Esophagus mucosa (tissue), 1 donor: ENCODE data around the gene MSLN. TPM values are rescaled to one million over a fixed set of nuclear protein-coding genes. Genes with fewer than 3 reads are reported as not detected.

Source experiments
- ATAC-seq: fragments of 200-7000 bp; cut with Tn5 transposase; one replicate; pipeline ENCODE4 v1.9.1; 2020
- total RNA-seq: library from RNA; stranded (reverse); gene quantifications from one replicate; pipeline ENCODE4 v1.2.4, GENCODE V29; 2023
- donor health status: DM: yes; HTN: yes; CAD: no.

The MSLN gene
- total RNA-seq = 2.8 TPM

DNA sequence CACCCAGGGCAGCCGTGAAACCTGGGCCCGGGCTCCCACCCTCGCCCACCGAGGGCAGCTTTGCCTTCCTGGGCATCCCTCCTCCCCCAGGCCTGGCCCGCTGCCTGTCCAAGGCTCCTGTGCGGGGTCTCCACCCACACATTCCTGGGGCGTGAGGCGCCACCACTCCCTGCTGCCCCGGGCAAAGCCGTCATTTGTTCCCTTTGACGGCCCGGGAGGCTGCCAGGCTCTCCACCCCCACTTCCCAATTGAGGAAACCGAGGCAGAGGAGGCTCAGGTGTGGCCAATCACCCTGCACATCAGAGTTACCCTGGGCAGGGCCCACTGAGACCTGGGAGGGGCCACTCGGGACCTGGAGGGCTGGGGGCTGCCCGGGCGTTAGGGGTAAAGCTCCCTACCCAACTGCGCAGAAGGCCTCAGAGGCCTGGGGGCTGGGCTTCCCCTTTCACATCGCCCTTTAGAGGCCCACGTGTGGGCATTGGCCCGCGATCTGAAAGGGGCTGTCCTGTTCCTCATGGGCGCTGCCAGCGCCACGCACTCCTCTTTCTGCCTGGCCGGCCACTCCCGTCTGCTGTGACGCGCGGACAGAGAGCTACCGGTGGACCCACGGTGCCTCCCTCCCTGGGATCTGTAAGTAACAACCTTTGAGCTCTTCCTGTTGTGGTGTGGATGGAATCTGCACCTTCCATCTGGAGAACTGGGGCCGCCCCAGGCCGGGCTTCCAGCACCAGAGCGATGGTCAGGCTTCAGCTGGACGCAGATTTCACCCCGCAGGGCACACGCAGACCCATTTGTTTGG is at the start of gene MSLN:
MSLN (plus strand) TSS at position 190 of the 799 bp plus-strand sequence. CDS start 1,947 bp downstream, outside the sequence.
- peak; percentile 64 for ATAC-seq

DNA sequence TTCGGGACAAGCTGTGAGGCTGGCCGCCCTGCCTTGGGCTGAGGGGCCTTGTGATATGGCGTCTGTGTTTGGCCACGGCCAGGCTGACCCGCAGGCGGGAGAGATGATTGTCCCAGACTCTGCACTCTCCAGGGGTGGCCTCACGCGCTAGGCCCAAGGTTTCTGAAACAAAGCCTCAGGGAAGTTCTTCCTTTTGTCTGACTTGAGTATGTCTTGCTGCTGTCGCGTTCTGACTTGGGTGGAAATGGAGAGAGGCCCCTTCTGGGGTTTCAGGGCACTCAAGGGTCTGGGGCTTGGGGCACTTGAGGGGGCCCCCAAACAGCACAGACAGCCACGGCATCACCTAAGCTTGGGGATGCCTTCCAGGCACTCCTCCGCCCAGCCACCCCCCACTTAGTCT is 49.5 kb upstream of the MSLN start:
- no peak for ATAC-seq

DNA sequence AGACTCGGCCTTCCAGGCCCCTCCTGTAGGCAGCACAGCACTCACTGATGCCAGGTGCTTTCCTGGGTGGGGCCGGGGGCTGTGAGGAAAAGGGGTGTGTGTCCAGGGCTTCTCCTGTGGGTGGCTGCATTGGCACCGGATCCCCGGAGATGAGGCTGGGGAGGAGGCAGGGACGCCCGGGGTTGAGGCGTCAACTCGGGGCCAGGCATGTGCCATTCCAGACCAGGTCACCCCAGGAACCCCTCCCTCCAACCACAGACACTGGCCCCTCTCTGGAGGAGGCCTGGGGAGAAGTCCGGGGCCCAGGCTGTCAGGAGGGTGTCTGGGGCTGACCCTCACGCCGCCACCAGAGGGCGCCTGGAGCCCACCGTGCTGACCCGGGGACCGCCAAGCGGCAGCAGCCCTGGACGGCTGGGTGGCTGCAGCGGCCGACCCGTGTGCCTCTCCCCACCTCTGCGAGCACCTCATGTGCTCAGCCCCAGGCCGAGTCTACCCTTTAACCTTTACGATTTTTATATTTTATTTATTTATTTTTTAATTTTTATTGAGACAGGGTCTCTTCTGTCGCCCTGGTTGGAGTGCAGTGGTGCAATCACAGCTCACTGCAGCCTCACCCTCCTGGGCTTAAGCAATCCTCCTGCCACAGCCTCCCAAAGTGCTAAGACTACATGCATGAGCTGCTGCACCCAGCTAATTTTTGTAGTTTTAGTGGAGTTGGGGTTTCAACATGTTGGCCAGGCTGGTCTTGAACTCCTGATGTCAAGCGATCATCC is 48.8 kb upstream of the MSLN start:
- ATAC-seq = peak; percentile 48

DNA sequence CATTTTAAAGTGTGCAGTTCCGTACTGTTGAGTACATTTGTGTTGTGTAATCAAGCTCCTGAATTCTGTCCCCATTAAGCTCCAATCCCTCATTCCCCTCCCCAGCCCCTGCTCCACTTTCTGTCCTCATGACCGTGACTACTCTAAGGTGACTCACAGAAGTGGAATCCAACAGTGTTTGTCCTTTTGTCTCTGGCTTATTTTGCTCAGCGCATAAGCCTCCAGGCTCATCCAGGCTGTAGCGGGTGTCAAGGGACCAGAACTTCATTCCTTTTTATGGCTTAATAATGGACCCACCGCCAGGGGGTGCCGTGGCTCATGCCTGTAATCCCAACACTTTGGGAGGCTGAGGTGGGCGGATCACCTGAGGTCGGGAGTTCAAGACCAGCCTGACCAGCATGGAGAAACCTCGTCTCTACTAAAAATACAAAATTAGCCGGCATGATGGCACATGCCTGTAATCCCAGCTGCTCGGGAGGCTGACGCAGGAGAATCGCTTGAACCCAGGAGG is 47.7 kb upstream of the MSLN start:
- ATAC-seq = peak; percentile 28

DNA sequence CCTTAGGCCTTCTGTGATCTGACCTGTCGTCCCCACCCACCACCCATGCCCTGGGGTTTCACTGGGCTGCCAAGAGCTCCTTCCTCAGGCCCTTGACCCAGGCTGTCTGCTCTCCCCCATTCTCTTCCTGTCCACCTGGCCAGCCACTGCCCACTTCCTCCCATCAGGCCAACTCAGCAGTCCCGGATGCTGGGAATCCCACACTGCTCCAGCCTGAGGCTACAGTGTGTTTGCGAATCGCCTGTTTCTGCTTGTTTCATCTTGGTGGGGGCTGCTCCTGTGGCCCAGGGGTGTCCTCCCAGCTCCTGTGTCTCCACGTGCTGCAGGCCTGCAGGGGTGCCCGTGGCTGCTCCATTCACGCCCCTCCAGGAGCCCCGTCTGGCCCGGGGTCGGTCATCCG is 46.5 kb upstream of the MSLN start:
- no peak for ATAC-seq

DNA sequence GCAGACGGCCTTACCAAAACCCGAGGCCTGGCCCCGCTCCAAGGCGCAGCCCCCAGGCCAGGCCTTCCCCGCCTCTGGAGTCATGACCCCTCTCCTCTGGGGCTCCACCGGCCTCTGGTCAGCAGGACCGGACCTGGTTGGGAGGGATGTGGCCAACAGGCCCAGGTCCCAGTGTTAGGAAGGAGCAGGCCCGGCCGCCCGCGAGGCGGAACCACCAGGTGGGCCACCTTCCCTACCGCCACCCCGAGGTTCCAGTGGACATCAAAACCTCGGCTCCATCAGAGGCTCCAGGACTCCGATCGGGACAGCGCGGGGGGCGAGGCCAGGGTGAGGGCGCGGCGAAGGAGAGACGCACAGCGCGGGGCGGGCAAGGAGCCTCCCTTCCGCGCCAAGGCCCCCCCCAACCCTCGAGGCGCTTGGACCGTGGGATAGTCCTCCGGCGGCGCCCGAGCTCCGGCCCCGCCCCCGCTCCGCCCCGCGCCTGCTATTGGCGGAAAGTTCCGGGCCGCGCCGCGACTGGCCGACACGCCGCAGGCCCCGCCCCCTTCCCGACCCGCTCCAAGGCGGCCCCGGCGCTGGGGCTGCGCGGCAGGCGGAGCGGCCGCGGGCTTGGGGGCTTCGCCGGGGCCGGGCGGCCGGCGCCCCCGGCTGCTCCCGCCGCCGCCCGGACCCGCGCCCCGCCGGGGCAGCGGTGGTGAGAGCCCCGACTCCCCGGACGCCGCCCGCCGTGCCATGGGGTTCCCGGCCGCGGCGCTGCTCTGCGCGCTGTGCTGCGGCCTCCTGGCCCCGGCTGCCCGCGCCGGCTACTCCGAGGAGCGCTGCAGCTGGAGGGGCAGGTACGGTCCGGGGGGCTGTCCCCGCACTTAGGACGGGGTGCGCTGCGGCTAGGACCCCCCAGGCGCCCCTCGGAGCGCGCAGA is 45.7 kb upstream of the MSLN start, which contains the start of gene METRN:
METRN (plus strand) TSS at position 561 of the 919 bp plus-strand sequence; CDS start at position 733, 172 bp downstream.
- peak; percentile 65 for ATAC-seq

DNA sequence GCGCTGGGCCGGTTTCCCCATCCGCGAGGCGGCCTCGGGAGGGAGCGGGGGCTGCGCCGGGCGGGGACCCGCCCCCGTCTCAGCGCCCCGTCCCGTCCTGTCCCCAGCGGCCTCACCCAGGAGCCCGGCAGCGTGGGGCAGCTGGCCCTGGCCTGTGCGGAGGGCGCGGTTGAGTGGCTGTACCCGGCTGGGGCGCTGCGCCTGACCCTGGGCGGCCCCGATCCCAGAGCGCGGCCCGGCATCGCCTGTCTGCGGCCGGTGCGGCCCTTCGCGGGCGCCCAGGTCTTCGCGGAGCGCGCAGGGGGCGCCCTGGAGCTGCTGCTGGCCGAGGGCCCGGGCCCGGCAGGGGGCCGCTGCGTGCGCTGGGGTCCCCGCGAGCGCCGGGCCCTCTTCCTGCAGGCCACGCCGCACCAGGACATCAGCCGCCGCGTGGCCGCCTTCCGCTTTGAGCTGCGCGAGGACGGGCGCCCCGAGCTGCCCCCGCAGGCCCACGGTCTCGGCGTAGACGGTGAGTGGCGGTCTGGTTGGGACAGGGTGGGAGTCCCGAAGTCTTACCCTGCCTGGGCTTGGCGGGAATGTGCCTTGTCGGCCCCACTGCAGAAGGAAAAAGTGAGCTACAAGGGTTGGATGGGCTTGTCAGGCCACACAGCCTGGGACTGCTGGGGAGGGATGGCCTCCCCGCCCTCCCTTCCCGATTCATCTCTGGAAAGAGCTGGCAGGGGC is 44.9 kb upstream of the MSLN start:
- ATAC-seq = no peak

DNA sequence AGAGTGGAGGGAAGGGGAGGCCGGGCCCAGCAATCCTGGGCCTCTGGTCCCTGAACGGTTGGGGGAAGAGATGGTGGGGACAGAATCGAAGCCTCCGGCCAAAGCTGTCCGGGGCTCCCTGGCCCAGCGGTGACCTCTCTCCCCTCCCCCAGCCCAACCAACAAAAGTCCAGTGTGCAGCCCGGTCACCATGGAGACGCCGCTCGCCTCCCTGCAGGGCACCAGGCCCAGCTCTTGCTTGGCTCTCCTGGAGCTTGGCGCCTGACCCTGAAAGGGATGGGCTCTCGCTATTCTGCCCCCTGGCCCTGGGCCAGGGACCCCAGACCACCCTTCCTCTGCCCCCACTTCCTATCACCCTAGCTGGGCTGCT is 44.4 kb upstream of the MSLN start:
- ATAC-seq = no peak

DNA sequence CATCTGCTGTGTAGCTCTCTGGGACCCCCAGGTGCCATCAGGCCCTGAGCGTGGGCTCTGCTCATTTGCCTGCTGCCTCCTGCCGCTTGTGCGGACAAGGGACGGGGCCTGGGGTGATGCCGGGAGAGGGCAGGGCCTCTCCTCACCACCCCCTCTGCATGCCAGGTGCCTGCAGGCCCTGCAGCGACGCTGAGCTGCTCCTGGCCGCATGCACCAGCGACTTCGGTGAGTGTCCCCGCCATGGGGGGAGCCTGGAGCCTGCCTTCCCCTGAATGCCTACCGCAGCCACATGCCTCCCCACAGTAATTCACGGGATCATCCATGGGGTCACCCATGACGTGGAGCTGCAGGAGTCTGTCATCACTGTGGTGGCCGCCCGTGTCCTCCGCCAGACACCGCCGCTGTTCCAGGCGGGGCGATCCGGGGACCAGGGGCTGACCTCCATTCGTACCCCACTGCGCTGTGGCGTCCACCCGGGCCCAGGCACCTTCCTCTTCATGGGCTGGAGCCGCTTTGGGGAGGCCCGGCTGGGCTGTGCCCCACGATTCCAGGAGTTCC is 43.7 kb upstream of the MSLN start:
- ATAC-seq = no peak

DNA sequence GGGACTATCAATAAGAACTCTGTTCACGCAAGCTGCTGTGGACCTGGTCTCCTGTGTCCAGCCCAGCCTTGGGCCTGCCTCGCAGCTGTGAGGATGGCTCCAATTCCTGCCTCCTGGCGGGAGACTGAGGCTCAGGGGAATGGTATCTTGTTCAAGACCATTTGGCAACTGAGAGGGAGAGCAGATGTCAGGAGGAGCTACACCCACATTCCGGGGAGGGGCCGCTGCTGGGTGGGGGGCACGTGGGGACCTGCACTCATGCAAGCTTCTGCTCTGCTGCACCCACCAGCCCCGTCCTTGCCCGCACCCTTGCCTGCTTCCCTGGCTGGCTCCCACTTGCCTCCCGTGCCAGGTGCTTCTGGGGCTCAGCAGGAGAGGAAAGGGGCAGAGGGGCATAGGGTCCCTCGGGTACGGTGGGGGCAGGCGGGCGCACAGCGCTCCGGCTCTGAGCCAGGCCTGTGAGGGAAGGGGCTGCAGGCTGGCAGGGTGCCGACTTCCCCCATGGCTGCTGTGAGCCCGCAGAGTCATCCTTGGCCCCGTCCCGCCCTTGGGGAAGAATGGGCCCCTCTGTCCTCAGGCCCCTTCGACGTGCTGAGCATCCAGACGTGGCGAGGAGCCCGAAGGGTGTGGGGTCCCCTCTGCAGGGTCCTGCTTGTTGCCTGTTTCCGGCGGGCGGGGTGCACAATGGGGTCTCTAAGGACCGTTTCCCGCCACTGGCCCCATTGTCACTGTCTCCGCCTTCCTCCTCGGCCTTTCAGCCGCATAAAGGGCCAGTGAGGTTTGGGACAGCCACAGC is 42.9 kb upstream of the MSLN start:
- no peak for ATAC-seq

DNA sequence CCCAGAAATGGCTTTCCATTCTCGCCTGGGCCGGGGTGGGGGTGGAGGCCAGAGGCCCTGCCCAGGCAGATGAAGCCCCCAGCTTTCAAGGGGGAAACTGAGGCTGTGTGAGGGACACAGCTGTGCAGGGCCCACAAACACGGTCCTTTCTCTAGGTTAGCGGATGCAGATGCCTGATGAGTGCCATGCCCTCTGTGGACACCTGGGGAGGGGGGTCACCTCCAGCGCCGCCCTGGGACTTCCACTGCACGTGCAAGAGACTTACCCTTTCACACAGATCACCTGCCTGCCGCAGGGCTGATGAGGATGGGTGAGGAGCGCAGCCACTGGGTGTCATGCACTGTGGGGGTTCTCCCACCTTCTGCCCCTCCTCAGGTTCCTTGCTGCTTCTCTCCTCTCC is 42.1 kb upstream of the MSLN start:
- no peak for ATAC-seq

DNA sequence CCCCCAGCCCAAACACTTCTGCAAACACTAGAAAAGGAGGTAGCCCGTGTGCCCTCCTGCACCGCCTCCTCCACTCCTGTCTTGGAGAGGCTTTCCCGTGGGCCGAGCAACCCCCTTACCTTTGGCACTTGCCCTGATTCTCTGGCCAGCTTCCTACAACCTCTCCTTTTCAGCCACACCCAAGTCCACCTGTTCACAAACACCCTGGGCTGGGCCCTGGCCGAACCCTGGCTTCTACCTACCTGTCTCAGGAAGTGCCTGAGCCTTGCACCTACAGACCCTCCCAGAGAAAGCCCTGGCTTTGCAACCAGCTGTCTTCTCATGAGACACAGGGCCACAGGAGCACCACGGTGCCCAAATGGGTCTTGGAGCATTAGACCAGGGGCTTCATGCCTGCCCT is 41.6 kb upstream of the MSLN start:
- ATAC-seq = no peak

DNA sequence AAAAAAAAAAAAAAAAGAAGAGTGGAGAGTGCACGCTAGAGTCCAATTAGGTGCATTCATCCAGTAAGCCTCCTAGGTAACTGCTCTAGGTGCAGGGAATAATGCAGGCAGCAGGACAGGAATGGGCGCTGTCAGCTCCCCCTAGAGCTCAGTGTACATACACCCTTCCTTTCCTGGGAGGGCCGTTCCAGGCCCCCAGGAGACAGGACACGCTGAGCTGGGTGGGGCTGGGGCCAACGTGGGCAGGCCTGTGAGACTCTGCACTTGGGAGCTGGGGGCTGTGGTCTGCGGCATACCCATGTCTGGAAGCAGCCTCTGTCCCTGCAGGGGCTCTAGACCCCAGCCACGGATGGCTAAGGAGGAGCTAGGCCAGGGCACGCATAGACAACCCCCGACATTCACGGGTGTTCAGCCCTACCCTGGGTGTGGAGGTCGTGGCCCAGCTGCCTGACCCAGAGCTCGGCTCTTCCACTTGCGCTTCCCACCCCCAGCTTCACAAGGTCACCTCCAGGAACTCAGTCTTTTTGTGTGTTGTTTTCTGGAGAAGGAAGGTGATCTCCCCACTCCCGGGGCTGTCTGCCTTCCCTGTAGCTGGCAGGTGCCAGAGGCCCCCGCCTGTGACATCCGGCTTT is 40.6 kb upstream of the MSLN start:
- ATAC-seq = no peak

DNA sequence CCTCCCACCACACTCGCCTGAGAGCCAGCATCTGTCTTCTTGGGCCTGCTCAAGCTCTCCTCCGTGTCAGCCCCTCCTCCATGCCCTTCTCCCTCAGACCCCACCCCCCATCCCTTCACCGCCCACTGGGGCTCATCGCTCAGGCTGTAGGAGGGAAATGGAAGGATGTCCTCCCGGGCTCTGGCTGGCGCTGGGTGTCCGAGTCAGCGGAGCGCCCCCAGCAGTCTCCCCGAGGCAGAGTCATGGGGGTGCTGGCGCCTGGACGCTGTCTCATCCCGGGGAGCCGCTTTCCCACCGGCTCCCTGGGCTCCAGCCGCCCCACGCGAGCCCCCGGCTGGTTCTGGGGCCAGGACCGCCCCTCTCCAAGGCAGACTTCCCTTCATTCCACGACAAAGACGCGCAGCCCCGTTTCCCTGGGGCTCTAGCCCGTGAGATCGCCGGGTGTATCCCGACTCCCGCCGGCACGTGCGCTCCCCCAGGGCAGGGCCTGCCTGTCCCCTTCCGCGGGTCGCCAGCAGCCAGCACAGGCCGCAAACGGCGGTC is 40.0 kb upstream of the MSLN start:
- ATAC-seq = peak; percentile 1

DNA sequence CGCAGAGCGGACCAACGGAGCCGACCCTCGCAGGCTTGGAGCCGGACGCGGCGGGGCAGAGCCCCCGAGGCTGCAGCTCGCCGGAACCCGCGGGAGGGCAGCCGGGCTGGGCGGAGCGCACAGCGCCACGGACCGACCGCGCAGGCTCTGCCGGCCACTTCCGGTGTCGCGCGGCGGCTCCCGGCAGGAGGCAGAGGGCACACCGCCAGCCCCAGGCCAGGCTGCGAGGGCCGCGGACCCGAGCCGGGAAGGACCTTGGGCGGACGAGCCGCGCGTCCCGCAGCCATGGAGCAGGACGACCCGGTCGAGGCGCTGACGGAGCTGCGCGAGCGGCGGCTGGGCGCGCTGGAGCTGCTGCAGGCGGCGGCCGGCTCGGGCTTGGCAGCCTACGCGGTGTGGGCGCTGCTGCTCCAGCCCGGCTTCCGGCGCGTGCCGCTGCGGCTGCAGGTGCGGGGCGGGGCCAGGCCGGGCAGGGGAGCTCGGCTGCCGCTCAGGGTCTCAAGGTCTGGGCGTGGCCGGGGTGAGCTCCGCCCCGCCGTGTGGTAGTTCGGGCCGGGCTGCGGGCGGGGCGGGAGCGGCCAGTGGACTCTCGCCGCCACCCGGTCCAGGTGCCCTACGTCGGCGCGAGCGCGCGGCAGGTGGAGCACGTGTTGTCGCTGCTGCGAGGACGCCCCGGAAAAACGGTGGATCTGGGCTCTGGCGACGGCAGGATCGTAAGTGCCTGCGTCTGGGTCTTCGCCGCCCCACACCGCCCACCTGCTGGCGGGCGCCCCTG is 39.4 kb upstream of the MSLN start, which contains the start of gene ANTKMT:
ANTKMT (plus strand) TSS at position 157 of the 775 bp plus-strand sequence; CDS start at position 286, 129 bp downstream.
- peak; percentile 65 for ATAC-seq

DNA sequence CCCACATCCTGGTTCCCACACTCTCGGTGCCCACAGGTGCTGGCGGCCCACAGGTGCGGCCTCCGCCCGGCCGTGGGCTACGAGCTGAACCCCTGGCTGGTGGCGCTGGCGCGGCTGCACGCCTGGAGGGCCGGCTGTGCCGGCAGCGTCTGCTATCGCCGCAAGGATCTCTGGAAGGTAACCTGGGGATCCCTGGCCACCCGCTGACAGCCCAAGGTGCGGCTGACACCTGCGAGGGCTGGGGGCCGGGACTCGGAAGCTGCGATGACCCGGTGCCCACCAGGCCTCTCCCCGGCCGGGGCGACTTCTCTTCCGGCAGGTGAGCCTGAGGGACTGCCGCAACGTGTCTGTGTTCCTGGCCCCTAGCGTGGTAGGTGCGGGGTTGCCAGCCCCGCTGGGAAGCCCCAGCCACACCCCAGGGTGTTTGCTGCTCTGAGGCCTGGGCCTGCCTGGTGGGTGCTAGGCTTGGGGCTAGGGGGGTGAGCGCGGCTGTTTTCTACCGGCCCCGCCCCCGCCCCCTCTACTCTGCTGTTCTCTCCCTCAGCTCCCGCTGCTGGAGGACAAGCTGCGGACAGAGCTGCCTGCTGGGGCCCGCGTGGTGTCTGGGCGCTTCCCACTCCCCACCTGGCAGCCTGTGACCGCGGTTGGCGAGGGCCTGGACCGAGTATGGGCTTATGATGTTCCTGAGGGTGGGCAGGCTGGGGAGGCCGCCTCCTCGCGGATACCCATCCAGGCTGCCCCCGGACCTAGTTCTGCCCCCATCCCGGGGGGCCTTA is 38.6 kb upstream of the MSLN start:
- ATAC-seq = no peak

DNA sequence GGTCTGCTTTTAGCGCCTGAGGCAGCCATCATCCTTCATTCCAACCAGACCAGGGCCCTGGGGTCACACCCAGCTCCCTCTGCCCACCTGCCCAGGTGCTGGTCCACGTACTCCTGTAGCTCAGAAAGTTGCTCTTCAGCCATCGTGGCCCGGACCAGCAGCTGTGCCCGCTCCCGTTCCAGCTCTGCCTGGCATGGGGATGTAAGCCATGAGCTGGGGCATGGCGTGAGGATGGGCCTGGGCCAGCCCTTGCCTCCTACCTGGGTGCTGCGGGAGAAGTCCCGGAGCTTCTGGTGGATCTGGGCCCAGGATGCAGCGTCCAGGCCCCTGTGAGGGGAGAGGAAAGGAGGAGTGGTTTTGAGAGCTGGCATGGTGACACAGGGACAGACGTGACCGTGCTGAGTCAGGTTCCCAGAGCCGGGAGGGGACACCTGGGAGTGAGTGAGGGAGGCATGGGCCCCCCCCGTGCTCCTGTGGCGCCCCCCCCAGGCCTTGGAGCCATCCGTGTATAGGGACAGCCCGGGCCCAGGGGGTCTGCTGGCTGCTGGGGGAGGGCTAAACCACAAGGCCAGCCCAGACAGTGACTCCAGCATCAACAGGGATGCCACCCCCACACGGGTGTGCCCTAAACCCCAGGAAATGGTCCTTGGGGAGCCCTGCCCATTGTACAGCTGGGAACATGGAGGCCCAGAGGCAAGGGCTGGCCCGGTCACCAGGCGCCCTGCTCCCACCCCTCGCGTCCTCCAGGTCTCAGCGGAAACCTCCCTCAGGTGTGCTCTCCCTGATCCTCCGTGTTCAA is 37.5 kb upstream of the MSLN start:
- ATAC-seq = no peak
